Stomach (tissue), 4 donors: ENCODE results near the gene GRHL1.

Source experiments
- CTCF ChIP-seq, 7 experiments: fragments of 450-650 bp in 4 of 7; fragments of 200-600 bp in 3 of 7; sonication (generic) in 3 of 7; IDR thresholded peaks; one replicate each; pipeline ENCODE4 v1.5.1; 2016 to 2019; ENCODE audit warnings: antibody characterized with exemption in 7 of 7, control low read depth in 2 of 7, mild to moderate bottlenecking in 1 of 7
- EP300 ChIP-seq: sonication (generic); formaldehyde crosslinking; IDR thresholded peaks from one replicate; pipeline ENCODE4 v1.6.1; 2017; ENCODE audit warnings: antibody characterized with exemption
- POLR2A ChIP-seq, 4 donors: fragments of 450-650 bp; IDR thresholded peaks; one replicate each; pipeline ENCODE4 v1.6.1; 2016; ENCODE audit warnings: antibody characterized with exemption in 4 of 4, control low read depth in 2 of 4, mild to moderate bottlenecking in 1 of 4, moderate library complexity in 1 of 4
- POLR2AphosphoS5 ChIP-seq, 3 donors: sonication (generic); formaldehyde crosslinking; IDR thresholded peaks; one replicate each; pipeline ENCODE4 v1.6.1; 2016; ENCODE audit warnings: antibody characterized with exemption in 3 of 3

- TF ChIP-seq CTCF (IDR thresholded peaks at IDR 0.05) = no peak
- no peak for TF ChIP-seq POLR2A (IDR thresholded peaks at IDR 0.05)
- TF ChIP-seq EP300 = no peak
- TF ChIP-seq POLR2AphosphoS5 (IDR thresholded peaks at IDR 0.05) = peak in 2 of 3 donors; percentile 12 to 54
These were observed 67.7 kb downstream of the GRHL1 start for GRCh38 chr2:10019174-10019573.
